ENCODE results near the gene SLC9C1.

SLC9C1 gene

GRCh38 chr3:112129925-112130637 is 163.9 kb downstream of the SLC9C1 start:
- DNase-seq = no peak

GRCh38 chr3:112128843-112129727 is 164.9 kb downstream of the SLC9C1 start:
- DNase-seq = peak; percentile 43

GRCh38 chr3:112127522-112128494 is 166.2 kb downstream of the SLC9C1 start:
- DNase-seq = no peak

- no peak for DNase-seq
These were observed 167.5 kb downstream of the SLC9C1 start for GRCh38 chr3:112126511-112126911.

- no peak for DNase-seq
These were observed 169.0 kb downstream of the SLC9C1 start for GRCh38 chr3:112124907-112125607.

- DNase-seq = no peak
These were observed 170.5 kb downstream of the SLC9C1 start for GRCh38 chr3:112123548-112123947.

GRCh38 chr3:112122870-112123269 is 171.1 kb downstream of the SLC9C1 start:
- DNase-seq = no peak

GRCh38 chr3:112121577-112122547 is 172.2 kb downstream of the SLC9C1 start:
- DNase-seq = no peak

GRCh38 chr3:112119962-112120836 is 173.8 kb downstream of the SLC9C1 start:
- DNase-seq = no peak

- no peak for DNase-seq
These were observed 176.0 kb downstream of the SLC9C1 start for GRCh38 chr3:112117841-112118571.

- no peak for DNase-seq
These were observed 176.6 kb downstream of the SLC9C1 start for GRCh38 chr3:112117415-112117814.

- no peak for DNase-seq
These were observed 177.2 kb downstream of the SLC9C1 start for GRCh38 chr3:112116748-112117186.

- DNase-seq = no peak
These were observed 178.1 kb downstream of the SLC9C1 start for GRCh38 chr3:112115806-112116383.

GRCh38 chr3:112115161-112115739 is 178.8 kb downstream of the SLC9C1 start:
- no peak for DNase-seq

- no peak for DNase-seq
These were observed 179.3 kb downstream of the SLC9C1 start for GRCh38 chr3:112114576-112115160.

GRCh38 chr3:112111785-112112402 is 182.1 kb downstream of the SLC9C1 start:
- peak; percentile 45 for DNase-seq

GRCh38 chr3:112109322-112109721 is 184.7 kb downstream of the SLC9C1 start:
- no peak for DNase-seq
